LNCAP (cell line): ENCODE data around the gene NOS1.

Experiments used
- CTCF ChIP-seq: fragments of 450-650 bp; IDR thresholded peaks from 2 replicates; pipeline ENCODE4 v1.5.1; 2017; ENCODE audit warnings: mild to moderate bottlenecking

The NOS1 gene

GRCh38 chr12:117361347-117361751 lies at the start of gene NOS1:
Gene NOS1 (minus strand): TSS chr12:117361626. CDS start chr12:117331069, 30,557 bp downstream.
- no peak for TF ChIP-seq CTCF

GRCh38 chr12:117409286-117409685 lies 47.9 kb upstream of the NOS1 start:
- no peak for TF ChIP-seq CTCF

GRCh38 chr12:117408161-117408791 lies 46.9 kb upstream of the NOS1 start:
- no peak for TF ChIP-seq CTCF

GRCh38 chr12:117404940-117405339 lies 43.5 kb upstream of the NOS1 start:
- no peak for TF ChIP-seq CTCF

GRCh38 chr12:117404203-117404853 lies 42.9 kb upstream of the NOS1 start:
- no peak for TF ChIP-seq CTCF

- no peak for TF ChIP-seq CTCF
Observed at GRCh38 chr12:117403586-117404139, 42.2 kb upstream of the NOS1 start.

GRCh38 chr12:117402363-117402762 lies 40.9 kb upstream of the NOS1 start:
- no peak for TF ChIP-seq CTCF
